H1 (cell line): Measurements from ENCODE around the gene UROC1. TPM values are rescaled to one million over a fixed set of nuclear protein-coding genes. Genes with fewer than 3 reads are reported as not detected.

ENCODE experiments used
- CHD2 ChIP-seq: IDR thresholded peaks from 2 replicates; pipeline ENCODE4 v1.6.1; 2012; ENCODE audit warnings: low read length, improper control_type of control experiment
- CHD7 ChIP-seq: fragments of 300-600 bp; sonication (generic); IDR thresholded peaks from 2 replicates; pipeline ENCODE4 v1.7.1; 2012; ENCODE audit warnings: low read length, moderate library complexity, mild to moderate bottlenecking, inconsistent platforms; ENCODE audit not compliant: insufficient replicate concordance
- polyA plus RNA-seq, 7 experiments: library from polyadenylated mRNA; depleted of rRNA in 3 of 7; stranded (reverse) in 5 of 7; unstranded in 2 of 7; fragments of >200 nt in 5 of 7; fragments of 200-250 nt in 2 of 7; gene quantifications; 1 replicate in 5 of 7; 2 replicates in 1 of 7; 4 replicates in 1 of 7; pipeline versions ENCODE4 v1.2.1 to v1.2.3, GENCODE V29; 2011 to 2013; ENCODE audit warnings: missing spikeins in 2 of 7, mixed read lengths in 2 of 7
- total RNA-seq: library from RNA; stranded (reverse); fragmentation: NEBNext Ultra II Directional; extraction: Animal tissue kit (Norgen Biotek cat#: 25700); gene quantifications from 2 replicates; pipeline ENCODE4 v1.2.1, GENCODE V29; 2021

The UROC1 gene
- total and polyA plus RNA-seq, 2 of the 8 experiments (the other 6 are each of a cell fraction or from before 2014, with no cell fraction given): 0.03 TPM; not detected in 1

GRCh38 chr3:126445506-126445905 is 72.1 kb downstream of the UROC1 start (continued):
- TF ChIP-seq CHD7: no peak
- TF ChIP-seq CHD2: no peak
